ELF-1 (cell line): Measurements from ENCODE around the gene NOVA2.
A peak's percentile ranks its signal among the peaks of the same experiment; 100 is the strongest.

Experiments used
- DNase-seq: peaks from one replicate; pipeline ENCODE4 v3.0.0-alpha.2; 2016; ENCODE audit warnings: low read depth, low spot score

The NOVA2 gene

DNA sequence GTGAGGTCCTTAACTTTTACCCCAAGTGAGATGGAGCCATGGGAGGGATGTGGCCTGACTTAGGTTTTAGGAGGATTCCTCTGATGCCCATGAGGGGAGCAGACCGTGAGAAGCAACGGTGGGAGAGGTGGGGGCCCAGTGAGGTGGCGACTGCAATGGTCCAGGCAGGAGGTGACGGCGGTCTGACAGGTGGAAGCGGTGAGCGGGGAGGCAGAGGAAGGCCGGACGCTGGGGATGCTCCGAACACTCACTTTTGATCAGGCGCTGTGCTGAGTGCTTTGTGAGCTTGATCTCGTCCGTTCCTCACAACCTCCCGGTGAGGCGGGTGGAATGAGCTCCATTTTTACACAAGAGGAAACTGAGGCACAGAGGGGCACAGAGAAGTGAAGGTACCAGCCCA lies 11.6 kb downstream of the NOVA2 start:
- no peak for DNase-seq

DNA sequence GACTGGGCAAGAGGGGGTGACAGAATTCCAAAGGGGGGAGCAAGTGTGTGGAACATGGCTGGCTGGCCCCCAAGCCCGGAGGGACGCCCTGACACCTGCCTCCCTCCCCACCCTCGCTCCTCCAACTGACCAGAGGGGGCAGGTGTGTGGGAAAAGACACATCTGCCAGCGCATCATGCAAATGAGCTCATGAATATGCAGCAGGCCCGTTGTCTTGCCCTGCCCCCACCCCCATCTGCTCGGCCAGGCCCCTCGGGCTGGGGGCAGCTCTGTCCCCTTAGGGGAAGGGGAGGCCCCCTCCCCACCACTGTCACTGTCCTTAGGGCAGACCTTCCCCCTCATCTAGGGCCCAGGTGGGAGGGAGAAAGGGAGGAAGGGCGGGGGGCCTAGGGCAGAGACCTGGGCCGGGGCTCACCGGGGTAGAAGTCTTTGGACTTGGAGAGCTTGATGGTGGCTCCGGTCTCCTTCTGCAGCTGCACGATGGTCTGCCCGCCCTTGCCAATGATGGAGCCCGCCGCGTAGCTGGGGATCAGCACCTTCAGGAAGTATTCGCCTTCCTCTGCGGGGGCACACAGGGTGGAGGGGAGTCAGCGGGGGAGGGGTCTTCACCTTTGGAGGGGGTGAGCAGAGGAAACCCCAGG lies 12.9 kb downstream of the NOVA2 start:
- peak; percentile 36 for DNase-seq

DNA sequence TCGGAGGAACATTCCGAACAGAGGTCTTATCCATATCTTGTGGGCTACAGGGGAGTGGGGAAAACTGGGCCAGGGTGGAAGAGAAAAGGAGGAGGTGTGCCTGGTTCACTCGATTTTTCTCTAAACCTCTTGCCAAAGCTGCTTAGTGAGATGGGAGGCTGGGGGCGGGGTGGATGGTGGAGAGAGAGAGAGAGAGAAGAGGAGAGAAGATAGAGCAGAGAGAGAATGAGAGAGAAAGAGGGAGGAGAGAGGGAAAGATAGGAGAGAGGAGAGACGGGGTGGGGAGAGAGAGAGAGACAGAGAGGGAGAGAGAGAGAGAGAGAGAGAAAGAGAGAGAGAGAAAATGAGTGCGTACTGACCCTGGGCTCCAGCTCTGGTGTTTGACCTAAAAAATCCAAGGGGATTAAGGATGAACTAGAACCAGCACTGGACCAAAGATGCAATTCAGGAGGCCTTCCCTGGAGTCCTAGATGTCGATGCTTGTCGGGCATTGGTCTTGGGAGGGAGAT lies 14.1 kb downstream of the NOVA2 start:
- no peak for DNase-seq

DNA sequence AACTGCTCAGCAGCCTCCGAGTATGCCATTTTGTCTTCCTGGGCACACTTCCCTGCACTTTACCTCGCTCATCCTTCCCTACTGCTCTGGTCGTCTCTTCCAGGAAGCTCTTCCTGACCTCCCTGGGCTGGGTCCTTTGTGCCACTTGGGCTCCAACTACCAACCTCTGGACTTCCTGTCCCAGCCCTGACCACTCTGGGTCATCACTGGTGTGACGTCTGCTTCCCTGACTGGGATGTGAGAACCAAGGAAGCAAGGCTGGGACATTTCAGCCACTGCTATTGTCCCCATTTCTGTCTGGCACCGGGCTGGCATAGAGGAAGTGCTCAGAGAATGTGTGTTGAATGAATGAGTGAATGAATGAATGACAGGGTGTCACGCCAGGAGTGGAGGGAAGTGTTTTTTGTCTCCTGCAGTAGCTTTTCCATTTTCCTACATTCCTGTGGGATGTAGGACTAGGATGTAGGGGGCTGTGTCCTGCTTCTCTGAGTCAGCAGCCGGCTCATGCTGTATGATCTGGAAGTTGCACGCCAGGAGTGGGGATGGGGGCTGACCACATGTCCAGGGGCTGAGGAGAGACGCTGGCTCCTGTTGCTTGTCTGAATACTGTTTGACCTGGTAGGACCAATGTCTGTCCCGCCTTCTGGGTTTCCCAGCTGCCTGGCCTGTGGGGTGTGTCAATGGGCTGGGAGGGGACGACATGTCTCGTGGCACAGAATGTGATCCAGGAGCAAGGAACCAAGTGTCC lies 14.7 kb downstream of the NOVA2 start:
- DNase-seq: no peak

DNA sequence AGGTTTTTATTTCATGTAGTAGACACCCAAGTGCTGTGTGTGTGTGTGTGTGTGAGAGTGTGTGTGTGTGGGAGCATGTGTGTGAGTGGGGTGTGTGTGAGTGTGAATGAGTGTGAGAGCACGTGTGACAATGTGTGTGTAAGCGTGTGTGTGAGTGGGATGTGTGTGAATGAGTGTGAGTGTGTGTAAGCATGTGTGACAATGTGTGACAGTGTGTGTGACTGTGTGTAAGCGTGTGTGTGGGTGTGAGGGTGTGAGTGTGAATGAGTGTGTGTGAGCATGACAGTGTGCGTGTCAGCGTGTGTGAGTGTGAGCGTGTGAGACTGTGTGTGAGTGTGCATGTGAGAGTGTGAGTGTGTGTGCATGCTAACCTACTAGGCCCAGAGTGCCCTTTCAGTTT lies 15.3 kb downstream of the NOVA2 start:
- no peak for DNase-seq

DNA sequence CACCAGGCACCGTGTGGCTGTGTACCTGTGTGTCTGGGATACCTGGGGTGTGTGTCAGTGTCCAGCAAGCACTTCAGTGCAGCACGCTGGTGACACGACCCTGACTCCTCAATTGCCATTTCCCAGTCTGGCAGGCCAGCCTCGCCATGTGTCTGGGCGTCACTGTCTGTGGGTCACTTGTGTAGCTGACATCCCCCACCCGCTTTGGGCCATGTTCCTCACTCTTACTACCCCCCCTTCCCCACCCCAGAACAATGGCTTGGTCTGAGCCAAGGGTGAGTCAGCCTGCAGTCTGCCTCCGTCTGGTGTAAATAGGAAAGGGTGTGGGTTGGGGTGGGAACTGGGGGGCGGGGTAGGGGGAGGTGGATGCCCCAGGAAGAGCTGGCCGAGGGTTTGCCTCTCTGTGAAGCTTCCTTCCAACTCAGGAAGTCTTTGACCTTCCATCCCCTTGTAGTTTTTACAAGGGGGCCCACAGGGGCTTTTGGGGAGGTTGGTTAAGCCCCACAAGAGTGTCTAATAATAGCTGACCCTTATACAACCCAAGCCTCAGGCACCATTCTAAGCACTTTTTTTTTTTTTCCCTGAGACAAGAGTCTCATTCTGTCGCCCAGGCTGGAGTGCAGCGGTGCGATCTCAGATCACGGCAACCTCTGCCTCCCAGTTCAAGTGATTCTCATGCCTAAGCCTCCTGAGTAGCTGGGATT lies 17.6 kb downstream of the NOVA2 start:
- DNase-seq: no peak

DNA sequence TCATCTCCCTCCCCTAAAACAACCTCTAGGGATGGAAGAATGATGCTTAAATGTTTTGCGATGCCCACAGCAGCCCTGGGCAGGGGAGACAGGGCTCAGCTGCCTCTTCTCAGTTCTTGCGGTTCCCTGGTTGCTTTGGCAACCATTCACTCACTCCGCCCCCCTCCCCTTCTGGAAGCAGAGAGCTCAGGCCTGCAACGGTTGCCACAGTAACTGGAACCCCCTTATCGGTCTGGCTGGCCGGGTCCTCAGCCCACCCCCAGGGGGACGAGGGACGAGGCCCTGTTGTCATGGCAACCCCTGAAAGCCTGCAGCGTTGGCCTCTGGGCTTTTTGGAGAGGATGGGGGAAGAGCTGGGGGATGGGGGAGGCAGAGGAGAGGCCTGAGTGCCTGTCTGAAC lies 19.5 kb downstream of the NOVA2 start:
- DNase-seq: no peak

DNA sequence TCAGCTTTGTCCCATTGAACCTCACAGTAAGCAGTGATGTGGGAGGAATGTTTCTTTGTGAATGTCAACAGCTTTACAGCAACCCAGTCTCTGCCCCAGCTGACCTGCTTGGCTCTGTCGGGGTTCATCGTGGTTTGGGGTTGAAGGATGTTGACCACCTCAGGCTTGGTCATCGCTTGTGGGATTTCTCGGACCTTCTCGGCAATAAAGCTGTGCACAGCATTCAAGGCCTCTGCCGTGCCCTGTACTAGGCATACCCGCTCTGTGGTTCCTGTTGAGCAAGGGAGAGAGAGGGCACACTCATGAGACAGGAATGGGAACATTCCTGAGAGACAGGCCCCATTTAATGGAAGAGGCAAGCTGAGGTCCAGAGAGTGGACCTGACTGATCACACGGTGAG lies 20.0 kb downstream of the NOVA2 start:
- no peak for DNase-seq

DNA sequence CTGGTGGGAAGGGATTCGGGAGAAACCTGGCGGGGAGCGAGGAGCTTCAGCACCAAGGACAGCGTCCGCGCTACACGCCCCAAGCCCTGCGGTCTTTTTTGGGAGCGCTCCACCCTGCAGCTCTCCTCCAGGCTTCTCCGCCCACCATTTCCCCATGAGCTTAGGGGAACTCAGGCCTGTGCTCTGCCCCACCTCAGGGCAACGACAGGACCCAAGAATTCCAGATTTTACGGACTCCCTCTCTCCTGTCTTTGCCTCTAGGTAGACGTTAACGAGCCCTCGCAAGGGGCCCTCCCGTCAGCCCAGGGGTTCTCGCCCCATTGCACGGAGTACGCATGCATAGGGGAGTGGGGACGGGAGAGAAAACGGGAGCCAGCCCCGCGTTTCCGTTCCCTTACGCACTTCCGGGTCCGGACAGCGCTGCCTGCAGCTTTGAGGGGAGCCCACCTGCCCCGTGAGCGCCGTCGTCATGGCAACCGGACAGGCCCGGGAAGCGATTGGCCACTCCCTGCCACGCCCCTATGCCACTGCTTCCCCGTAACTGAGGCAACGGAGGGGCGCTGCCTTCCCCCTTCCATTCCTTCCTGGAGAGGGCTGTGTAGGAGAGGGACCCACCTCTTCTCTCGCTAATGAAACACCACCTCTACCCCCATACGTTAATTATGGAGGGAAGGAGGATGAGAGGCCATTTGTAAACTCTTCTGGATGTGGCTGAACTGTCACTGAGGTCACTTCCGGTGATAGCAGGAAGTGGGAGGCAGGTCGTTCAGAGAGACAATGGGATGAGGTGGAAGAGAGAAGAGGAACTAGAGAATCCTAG lies 20.8 kb downstream of the NOVA2 start:
- DNase-seq: peak; percentile 87

DNA sequence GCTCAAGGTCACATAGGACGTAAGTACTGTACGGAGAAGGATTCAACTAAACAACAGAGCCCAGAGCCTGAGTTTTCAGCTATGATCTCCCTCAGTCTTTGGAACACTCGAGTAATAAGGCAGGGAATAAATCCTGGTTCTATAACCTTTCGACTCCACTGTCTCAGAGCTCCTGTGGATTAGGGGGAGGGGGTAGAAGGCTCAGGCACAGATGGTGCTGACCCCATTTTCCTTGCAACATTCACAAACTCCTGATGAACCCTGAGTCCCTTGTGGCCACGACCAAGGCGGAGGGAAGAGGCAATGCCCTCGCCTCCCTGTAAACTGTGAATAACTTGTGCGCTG lies 21.4 kb downstream of the NOVA2 start:
- no peak for DNase-seq

DNA sequence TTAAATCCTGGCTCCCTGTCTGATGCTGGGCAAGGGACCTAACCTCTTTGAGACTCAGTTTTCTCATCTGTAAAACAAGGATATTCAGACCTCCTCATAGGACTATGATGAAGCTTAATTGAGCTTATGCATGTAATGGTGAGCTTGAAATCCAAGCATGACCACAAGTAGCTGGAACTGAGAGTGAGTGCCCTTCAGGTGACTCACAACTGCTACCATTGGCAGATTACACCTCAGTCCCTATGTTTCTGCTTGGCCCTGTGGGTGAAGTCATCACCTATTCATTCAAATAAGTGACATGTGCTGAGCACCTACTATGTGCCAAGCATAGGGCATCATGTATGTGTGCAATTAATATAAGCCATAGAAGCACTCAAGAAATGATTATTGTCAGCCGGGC lies 25.7 kb downstream of the NOVA2 start:
- no peak for DNase-seq

DNA sequence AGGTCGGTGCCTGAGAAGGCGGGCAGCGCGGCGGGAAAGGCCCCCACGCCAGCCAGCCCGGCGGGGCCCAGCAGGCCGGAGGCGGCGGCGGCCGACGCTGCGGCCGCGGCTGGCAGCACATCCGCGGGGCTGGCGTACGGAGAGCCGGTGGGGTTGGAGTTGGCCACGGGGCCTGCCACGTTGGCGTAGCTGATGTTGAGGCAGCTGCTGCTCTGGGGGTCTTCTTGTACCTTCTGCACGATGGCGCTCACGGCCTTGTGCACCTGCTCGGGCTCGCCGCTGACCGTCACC lies 33.2 kb downstream of the NOVA2 start:
- no peak for DNase-seq

DNA sequence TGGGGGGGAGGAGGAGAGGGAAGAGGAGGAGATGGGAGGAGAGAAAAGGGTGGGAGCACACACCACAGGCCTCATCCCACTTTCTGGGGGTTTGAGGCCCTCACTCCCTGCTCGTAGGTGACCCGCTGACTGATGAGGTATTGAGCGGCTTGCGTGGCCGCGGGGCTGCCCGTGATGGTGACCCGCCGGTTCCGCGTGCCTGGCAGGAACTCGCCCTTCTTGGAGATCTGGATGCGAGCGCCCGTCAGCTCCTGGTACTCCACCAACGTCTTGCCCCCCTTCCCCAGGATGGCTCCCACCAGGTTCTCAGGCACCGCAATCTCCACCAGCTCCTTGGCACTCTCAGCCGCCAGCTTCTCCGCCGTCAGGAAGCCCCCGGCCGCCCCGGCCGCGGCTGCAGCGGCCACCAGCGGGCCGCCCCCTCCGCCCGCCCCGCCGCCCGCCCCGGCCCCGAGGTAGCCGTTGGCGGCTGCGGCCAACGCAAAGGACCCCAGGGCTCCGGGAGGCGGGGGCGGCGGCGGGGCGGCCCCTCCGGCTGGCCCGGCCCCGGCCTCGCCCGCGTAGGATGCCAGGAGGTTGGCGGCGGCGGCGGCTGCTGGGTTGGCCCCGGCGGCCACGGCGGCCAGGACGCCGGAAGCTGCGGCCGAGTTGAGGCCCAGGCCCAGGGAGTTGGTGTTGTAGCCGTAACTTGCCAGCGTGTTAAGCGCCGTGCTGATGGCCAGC lies 33.7 kb downstream of the NOVA2 start:
- peak; percentile 20 for DNase-seq

DNA sequence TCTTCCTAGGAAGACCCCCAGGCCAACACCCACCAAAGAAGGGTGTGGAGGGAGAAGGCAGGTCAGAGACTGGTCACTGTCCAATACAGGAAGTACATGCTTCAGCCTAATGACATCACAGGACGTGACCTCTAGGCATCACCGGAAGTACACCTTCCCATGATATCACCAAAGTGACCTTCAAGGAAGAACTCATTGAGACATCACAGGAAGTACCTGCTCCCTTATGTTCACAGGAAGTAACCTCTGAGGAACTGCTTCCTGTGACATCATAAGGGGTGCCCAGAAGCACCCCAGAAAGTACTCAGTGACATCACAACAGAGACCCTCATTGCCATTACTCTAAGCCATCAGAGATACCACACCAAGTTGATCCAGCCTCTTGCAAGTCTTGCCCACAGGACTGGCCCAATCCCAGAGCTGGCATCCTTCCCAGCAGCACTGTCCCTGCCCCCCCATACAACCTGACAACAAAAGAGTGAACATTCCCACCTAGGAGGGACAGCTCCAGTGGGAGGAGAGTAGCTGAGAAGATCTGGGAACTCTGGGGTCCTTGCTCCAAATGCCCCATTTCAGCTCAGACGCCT lies 34.8 kb downstream of the NOVA2 start:
- DNase-seq: no peak

DNA sequence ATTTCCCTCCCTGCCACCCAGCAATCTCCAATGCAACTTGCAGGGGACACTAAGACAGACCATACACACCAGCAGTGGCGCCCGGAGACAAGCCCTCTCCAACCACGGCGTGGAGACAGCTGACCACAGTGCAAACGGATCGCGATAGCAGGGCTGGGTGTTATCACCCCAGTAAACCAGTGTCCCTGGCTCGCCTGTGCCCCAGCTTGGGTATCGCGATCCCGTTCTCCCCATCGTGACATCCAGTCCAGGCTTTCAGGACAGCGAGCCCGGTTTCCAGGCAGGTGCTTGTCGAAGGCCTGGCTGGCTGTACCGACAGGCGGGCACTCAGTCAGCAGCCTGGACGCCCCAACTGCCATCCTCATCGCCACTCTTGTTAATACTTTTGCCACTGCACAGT lies 38.4 kb downstream of the NOVA2 start:
- no peak for DNase-seq

DNA sequence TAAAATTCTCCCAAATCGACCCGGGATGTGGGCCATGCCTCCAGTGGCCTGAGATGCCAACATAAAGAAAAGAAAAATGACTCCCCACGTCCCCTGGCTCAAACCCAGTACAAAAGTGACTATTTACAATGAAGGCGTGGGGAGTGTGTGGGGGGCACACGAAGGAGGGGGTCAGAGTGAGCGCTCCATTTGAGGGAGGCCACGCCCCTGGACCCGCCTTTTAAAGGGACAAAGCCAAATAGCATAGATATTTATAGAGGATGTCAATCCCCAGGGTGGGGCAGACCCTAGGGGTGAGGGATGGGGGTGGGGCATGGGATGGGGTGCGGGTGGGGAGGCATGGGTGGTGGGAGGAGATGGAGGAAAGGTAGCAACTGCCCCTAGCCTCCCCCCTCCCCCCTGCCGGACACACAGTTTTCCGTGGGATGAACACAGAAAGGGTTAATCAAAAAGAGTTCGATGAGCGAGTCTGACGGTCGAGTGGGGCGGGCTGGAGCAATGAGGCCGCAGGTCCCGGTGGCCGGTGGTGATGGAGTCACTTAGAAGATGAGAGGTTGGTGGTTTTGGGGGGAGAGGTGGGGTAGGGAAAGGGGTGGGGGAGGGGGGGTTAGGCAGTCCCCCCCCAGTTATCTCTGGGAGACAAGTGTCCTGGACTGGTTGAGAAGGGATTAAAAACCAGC lies 39.0 kb downstream of the NOVA2 start:
- no peak for DNase-seq

DNA sequence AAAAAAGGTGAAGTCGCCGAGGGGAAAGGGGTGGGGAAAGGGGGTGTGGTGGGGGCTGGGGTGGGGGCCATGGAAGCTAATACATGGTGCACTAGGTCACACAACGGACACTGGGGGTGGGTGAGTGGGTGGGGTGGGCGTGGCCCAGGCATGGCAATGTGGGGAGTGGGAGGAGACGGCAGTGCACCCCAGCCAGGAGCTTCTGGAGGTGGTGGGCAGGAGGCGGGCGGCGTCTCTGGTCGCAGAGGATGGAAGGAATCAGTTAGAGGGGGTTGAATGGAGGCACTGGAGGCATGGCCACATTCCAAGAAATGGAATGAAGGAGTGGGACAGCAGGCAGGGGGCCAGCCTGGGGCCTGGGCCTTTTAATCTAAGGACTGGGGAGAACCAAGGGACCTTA lies 39.9 kb downstream of the NOVA2 start:
- no peak for DNase-seq

DNA sequence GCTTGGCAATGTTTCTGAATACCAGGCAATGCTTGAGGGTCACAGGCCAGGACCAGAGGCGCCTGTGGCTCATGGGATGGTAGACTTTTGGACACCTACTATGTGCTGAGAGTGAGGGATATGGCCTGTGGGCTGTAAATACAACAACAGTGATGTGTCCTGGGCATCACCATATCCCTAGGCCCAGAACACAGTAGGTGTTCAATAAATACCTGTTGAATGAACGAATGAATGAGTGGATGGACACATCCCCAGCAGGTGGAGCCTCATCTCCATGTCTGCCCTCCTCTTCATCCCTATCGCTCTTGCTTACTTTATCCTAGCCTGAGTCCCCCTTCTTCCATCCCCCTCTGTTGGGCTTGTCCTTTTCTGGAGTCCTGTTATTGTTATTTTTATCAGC lies 42.6 kb downstream of the NOVA2 start:
- no peak for DNase-seq

DNA sequence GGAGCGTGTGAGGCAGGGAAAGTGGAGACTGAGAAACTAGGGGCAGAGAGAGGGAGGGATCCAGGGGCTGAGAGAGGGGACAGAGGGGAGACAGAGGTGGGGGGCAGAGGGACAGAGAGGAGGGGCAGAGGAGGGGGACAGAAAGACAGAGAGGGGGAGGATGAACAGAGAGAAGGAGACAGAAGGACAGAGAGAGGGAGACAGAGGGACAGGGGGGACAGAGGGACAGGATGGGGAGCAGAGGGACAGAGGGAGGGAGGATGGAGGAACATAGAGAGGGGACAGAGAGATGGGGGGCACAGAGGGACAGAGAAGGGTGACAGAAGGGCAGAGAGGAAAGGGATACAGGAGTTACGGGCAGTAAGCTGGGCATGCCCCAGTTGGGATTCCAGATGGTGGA lies 44.4 kb downstream of the NOVA2 start:
- no peak for DNase-seq

DNA sequence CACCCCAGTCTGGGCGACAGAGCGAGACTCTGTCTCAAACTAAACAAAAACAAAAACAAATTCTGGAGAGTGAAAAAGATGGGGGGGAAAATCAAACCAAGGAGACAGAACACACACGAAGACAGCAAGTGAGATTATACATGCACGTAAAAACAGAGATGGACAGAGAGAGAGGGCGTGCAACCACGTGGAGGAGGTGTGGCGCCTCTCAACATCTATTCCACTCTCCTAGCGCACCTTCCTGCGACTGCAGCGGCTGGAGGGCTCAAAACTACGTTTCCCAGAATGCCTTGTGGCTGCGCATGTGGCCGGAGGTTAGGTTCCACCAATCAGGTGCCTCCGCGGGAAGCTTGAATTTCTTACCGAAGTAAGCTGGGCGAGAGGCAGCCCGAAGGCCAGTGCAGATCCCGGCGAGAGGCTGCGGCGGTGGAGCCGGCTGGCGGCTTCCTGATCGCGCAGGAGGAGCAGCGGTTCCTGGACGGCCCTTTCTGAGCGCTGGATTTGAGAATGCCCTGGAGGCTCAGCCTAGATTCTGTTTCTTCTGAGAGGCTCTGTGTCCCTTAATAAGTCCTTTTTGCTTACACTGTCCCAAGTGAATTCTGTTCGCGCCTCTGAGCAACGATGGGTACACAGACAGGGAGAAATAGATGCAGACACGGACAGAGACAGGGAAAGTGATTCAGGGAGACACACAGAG lies 46.0 kb downstream of the NOVA2 start:
- peak; percentile 97 for DNase-seq
